GM12892 (cell line): ENCODE results near the gene GALNT7.

Experiments
- POLR2A ChIP-seq: IDR thresholded peaks from 2 replicates; pipeline ENCODE4 v1.6.1; 2011; ENCODE audit warnings: low read depth, low read length, control low read depth
- POLR2AphosphoS5 ChIP-seq: IDR thresholded peaks from 2 replicates; pipeline ENCODE4 v1.6.1; 2011; ENCODE audit warnings: low read depth, low read length, control low read depth

- TF ChIP-seq POLR2AphosphoS5 (no peak), POLR2A (no peak)
Observed at GRCh38 chr4:173166491-173166890, 2.1 kb upstream of the GALNT7 start.
